ENCODE results near the gene NFATC2IP. TPM values are rescaled to one million over a fixed set of nuclear protein-coding genes. Genes with fewer than 3 reads are reported as not detected.

The NFATC2IP gene
- total and polyA plus RNA-seq, 2 experiments from 2014 or later: 11.4 to 16.8 TPM

- no peaks in the 10 kb centered on the region for H3K9me2 ChIP-seq (ENCODE audit: insufficient read depth)
- H3K9ac ChIP-seq: no peak overlapping the region
- H3K4me3 ChIP-seq: no peak overlapping the region
- in situ Hi-C loops (cut with MboI): loop anchor here (25.0 kb wide), 1 partner anchor 409 kb away; the partner anchor contains the start of gene NUPR1
- H2AFZ ChIP-seq: no peak overlapping the region
- H3K4me1 ChIP-seq (ENCODE audit: insufficient read depth): no peaks in the 10 kb centered on the region
- no peaks in the 10 kb centered on the region for H3K36me3 ChIP-seq (ENCODE audit: low read depth)
- WGBS, 2 experiments (ENCODE audit: low coverage in 1 of 2, low lambda C conversion rate in 2 of 2, missing lambda C conversion rate in 2 of 2): 76 to 79% methylated on average over 4 of the region's 4 CpGs
- H3K79me2 ChIP-seq (ENCODE audit: insufficient read depth): peaks cover 8% of the 10 kb centered on the region
- no peak overlapping the region for H3K4me2 ChIP-seq (ENCODE audit: unreplicated experiment)
- no peak for DNase-seq
- no peak for TF ChIP-seq EZH2 (IDR thresholded peaks at IDR 0.05; ENCODE audit: insufficient read depth, poor library complexity, severe bottlenecking)
- TF ChIP-seq EZH2phosphoT487 (IDR thresholded peaks at IDR 0.05; ENCODE audit: insufficient read depth, low read depth): no peak
- H3F3A ChIP-seq (ENCODE audit: insufficient read depth): no peaks in the 10 kb centered on the region
- H3K27me3 ChIP-seq (replicated peaks; ENCODE audit: insufficient read depth): no peaks in the 10 kb centered on the region
- no peak overlapping the region for H3K27ac ChIP-seq
- H4K20me1 ChIP-seq (ENCODE audit: insufficient read depth): no peaks in the 10 kb centered on the region
- H3K9me3 ChIP-seq (ENCODE audit: low read depth): no peaks in the 10 kb centered on the region
Observed at GRCh38 chr16:28946681-28947080, 4.1 kb upstream of the NFATC2IP start.

- Histone ChIP-seq H2AFZ (peak overlapping the region; percentile 79), H3K9me3 (ENCODE audit: low read depth) (no peaks in the 10 kb centered on the region), H3K4me2 (ENCODE audit: unreplicated experiment) (peak overlapping the region; percentile 98), H3K79me2 (ENCODE audit: insufficient read depth) (peaks cover 36% of the 10 kb centered on the region), H3K4me3 (peak overlapping the region; percentile 87), H3K9ac (peak overlapping the region; percentile 85), H3K27me3 (replicated peaks; ENCODE audit: insufficient read depth) (no peaks in the 10 kb centered on the region), H4K20me1 (ENCODE audit: insufficient read depth) (no peaks in the 10 kb centered on the region), H3K9me2 (ENCODE audit: insufficient read depth) (no peaks in the 10 kb centered on the region), H3F3A (ENCODE audit: insufficient read depth) (no peaks in the 10 kb centered on the region), H3K27ac (0 out of 2 replicates have a peak overlapping the region, but pooled peaks have one; percentile 4), H3K36me3 (ENCODE audit: low read depth) (peaks cover 6% of the 10 kb centered on the region; the same call in 1 of the 2 replicates), H3K4me1 (ENCODE audit: insufficient read depth) (no peaks in the 10 kb centered on the region)
- TF ChIP-seq EZH2 (IDR thresholded peaks at IDR 0.05; ENCODE audit: insufficient read depth, poor library complexity, severe bottlenecking) (no peak), EZH2phosphoT487 (IDR thresholded peaks at IDR 0.05; ENCODE audit: insufficient read depth, low read depth) (no peak)
- DNase-seq: peak; percentile 53
- in situ Hi-C loops (cut with MboI): no loop called here
- WGBS, 2 experiments (ENCODE audit: low coverage in 1 of 2, low lambda C conversion rate in 2 of 2, missing lambda C conversion rate in 2 of 2): 0 to 1% methylated on average over 11 to 17 of the region's 17 CpGs
Observed at GRCh38 chr16:28951410-28951943, 740 bp downstream of the NFATC2IP start.

GRCh38 chr16:28958216-28958615 is 7.5 kb downstream of the NFATC2IP start:
- DNase-seq: no peak
- in situ Hi-C loops (cut with MboI): no loop called here
- Histone ChIP-seq H3K9me2 (ENCODE audit: insufficient read depth) (no peaks in the 10 kb centered on the region), H3K4me3 (no peak overlapping the region), H3K4me1 (ENCODE audit: insufficient read depth) (no peaks in the 10 kb centered on the region), H3K9me3 (ENCODE audit: low read depth) (no peaks in the 10 kb centered on the region), H3K4me2 (ENCODE audit: unreplicated experiment) (no peak overlapping the region), H3K79me2 (ENCODE audit: insufficient read depth) (peaks cover 13% of the 10 kb centered on the region; the same call in 1 of the 2 replicates), H4K20me1 (ENCODE audit: insufficient read depth) (no peaks in the 10 kb centered on the region), H3K27ac (no peak overlapping the region), H2AFZ (no peak overlapping the region), H3F3A (ENCODE audit: insufficient read depth) (no peaks in the 10 kb centered on the region), H3K9ac (no peak overlapping the region), H3K36me3 (ENCODE audit: low read depth) (peaks cover 2% of the 10 kb centered on the region), H3K27me3 (replicated peaks; ENCODE audit: insufficient read depth) (no peaks in the 10 kb centered on the region)
- 93 to 99% methylated on average over 9 of the region's 9 CpGs for WGBS, 2 experiments (ENCODE audit: low coverage in 1 of 2, low lambda C conversion rate in 2 of 2, missing lambda C conversion rate in 2 of 2)
- no peak for TF ChIP-seq EZH2 (IDR thresholded peaks at IDR 0.05; ENCODE audit: insufficient read depth, poor library complexity, severe bottlenecking)
- no peak for TF ChIP-seq EZH2phosphoT487 (IDR thresholded peaks at IDR 0.05; ENCODE audit: insufficient read depth, low read depth)

- no peak overlapping the region for H2AFZ ChIP-seq
- no peaks in the 10 kb centered on the region for H3K9me3 ChIP-seq (ENCODE audit: low read depth)
- no peaks in the 10 kb centered on the region for H3F3A ChIP-seq (ENCODE audit: insufficient read depth)
- no peak overlapping the region for H3K27ac ChIP-seq
- no peak overlapping the region for H3K9ac ChIP-seq
- no peaks in the 10 kb centered on the region for H3K4me1 ChIP-seq (ENCODE audit: insufficient read depth)
- H3K4me3 ChIP-seq: no peak overlapping the region
- in situ Hi-C loops (cut with MboI): no loop called here
- WGBS, 2 experiments (ENCODE audit: low coverage in 1 of 2, low lambda C conversion rate in 2 of 2, missing lambda C conversion rate in 2 of 2): 87 to 90% methylated on average over 6 of the region's 6 CpGs
- no peak overlapping the region for H3K4me2 ChIP-seq (ENCODE audit: unreplicated experiment)
- H3K27me3 ChIP-seq (replicated peaks; ENCODE audit: insufficient read depth): no peaks in the 10 kb centered on the region
- H3K36me3 ChIP-seq (ENCODE audit: low read depth): no peaks in the 10 kb centered on the region; the same call in 1 of the 2 replicates
- peaks cover 7% of the 10 kb centered on the region; the same call in 1 of the 2 replicates for H3K79me2 ChIP-seq (ENCODE audit: insufficient read depth)
- DNase-seq: no peak
- TF ChIP-seq EZH2phosphoT487 (IDR thresholded peaks at IDR 0.05; ENCODE audit: insufficient read depth, low read depth) (no peak), EZH2 (IDR thresholded peaks at IDR 0.05; ENCODE audit: insufficient read depth, poor library complexity, severe bottlenecking) (no peak)
- no peaks in the 10 kb centered on the region for H3K9me2 ChIP-seq (ENCODE audit: insufficient read depth)
- H4K20me1 ChIP-seq (ENCODE audit: insufficient read depth): no peaks in the 10 kb centered on the region
Observed at GRCh38 chr16:28958836-28959235, 8.1 kb downstream of the NFATC2IP start.

Data from GM23248 (cell line).